ENCODE measurements around the gene TNF.

TNF gene

DNA sequence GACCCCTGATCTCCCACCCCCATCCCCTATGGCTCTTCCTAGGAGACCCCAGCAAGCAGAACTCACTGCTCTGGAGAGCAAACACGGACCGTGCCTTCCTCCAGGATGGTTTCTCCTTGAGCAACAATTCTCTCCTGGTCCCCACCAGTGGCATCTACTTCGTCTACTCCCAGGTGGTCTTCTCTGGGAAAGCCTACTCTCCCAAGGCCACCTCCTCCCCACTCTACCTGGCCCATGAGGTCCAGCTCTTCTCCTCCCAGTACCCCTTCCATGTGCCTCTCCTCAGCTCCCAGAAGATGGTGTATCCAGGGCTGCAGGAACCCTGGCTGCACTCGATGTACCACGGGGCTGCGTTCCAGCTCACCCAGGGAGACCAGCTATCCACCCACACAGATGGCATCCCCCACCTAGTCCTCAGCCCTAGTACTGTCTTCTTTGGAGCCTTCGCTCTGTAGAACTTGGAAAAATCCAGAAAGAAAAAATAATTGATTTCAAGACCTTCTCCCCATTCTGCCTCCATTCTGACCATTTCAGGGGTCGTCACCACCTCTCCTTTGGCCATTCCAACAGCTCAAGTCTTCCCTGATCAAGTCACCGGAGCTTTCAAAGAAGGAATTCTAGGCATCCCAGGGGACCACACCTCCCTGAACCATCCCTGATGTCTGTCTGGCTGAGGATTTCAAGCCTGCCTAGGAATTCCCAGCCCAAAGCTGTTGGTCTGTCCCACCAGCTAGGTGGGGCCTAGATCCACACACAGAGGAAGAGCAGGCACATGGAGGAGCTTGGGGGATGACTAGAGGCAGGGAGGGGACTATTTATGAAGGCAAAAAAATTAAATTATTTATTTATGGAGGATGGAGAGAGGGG lies 1.9 kb upstream of the TNF start:
- no peak for DNase-seq

- no peak for DNase-seq
These were observed 981 bp upstream of the TNF start for GRCh38 chr6:31574106-31575061.

- DNase-seq: no peak
These were observed 754 bp downstream of the TNF start for GRCh38 chr6:31575952-31576685.

DNA sequence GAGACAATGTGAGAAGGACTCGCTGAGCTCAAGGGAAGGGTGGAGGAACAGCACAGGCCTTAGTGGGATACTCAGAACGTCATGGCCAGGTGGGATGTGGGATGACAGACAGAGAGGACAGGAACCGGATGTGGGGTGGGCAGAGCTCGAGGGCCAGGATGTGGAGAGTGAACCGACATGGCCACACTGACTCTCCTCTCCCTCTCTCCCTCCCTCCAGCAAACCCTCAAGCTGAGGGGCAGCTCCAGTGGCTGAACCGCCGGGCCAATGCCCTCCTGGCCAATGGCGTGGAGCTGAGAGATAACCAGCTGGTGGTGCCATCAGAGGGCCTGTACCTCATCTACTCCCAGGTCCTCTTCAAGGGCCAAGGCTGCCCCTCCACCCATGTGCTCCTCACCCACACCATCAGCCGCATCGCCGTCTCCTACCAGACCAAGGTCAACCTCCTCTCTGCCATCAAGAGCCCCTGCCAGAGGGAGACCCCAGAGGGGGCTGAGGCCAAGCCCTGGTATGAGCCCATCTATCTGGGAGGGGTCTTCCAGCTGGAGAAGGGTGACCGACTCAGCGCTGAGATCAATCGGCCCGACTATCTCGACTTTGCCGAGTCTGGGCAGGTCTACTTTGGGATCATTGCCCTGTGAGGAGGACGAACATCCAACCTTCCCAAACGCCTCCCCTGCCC lies 1.7 kb downstream of the TNF start:
- no peak for DNase-seq

DNA sequence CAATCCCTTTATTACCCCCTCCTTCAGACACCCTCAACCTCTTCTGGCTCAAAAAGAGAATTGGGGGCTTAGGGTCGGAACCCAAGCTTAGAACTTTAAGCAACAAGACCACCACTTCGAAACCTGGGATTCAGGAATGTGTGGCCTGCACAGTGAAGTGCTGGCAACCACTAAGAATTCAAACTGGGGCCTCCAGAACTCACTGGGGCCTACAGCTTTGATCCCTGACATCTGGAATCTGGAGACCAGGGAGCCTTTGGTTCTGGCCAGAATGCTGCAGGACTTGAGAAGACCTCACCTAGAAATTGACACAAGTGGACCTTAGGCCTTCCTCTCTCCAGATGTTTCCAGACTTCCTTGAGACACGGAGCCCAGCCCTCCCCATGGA lies 2.2 kb downstream of the TNF start:
- DNase-seq: no peak

- no peak for DNase-seq
These were observed 3.1 kb downstream of the TNF start for GRCh38 chr6:31578184-31579118.

- DNase-seq: no peak
These were observed 3.7 kb downstream of the TNF start for GRCh38 chr6:31579119-31579505.

DNA sequence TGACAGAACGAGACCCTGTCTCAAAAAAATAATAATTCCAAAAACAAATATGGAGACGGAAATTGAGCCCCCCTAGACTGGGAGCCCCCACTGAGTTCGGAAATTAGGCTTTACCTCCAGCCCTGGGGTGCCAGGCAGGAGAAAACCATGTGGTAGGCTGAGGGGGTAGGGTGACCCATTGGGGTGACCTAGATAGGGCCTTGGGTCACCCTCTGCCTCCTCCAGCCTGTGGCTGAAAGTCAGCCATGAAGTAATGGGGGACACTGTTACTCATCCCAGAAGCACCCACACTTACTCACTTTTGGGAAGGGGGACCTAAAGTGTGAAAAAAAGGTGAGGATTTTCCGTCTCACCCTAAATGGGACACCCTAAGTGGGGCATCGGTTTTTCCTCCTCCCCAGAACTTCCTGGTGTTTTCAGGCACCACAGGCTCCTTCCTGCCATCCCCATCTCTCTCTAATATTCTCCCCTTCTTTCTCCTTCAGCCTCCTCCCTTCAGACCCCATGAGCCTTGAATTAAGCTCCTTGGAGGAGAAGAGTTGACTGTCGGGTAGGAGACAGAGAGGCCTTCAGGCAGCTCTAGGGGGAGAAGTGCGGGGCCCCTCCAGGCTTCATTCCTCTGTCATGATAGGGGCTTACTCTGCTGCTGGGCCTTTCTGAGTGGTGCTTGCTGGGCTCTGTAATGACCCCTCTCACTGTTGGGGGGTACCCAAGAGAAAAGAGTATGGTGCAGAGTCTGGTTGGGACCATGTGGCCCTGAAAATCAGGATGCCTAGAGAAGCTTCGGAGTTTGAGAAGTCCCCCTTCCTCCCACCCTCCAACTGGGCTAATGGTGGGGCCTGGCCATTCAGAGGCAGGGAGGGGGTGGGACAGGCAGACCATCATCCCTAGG lies 4.4 kb downstream of the TNF start:
- DNase-seq: no peak

DNA sequence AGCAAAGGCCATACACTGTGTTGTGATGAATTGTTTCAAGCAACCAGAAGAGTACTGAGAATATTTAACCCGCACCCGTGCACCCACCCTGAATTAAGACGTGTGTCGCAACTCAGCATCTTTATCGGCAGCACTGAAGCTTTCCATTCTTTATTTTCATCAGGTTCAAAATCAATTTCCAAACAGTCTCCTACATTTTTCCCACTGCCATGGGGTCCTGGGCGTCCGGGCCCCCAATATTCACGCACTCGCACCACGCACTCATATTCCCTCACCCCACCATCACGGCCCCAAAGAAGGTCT lies 5.0 kb downstream of the TNF start:
- no peak for DNase-seq

DNA sequence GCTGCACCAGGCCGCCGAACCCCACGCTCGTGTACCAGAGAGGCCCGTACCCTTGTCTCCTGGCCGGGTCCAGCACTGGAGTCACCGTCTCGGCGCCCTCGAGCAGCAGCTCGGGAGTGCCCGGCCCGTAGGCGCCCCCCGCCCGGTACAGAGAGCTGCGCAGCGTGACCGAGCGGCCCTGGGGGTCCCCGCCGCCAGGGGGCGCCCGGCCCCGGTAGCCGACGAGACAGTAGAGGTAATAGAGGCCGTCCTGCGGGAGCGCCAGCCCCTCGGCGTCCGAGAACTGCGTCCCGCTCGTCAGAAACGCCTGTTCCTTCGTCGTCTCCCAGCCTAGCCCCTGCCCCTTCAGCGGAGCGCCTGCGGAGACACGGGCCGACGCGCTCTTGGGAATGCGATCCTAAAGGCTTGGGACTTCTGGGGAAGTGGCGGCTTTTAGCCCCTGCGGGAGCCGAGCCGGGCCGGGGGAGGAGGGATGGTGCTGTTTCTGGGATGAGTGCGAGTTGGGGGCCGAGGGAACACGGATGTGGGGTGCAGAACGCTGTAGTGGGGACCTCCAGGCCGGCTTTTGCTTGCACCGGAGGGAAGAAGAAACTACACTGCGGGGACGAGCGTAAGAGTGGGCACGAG lies 5.6 kb downstream of the TNF start:
- peak; percentile 84 for DNase-seq

DNA sequence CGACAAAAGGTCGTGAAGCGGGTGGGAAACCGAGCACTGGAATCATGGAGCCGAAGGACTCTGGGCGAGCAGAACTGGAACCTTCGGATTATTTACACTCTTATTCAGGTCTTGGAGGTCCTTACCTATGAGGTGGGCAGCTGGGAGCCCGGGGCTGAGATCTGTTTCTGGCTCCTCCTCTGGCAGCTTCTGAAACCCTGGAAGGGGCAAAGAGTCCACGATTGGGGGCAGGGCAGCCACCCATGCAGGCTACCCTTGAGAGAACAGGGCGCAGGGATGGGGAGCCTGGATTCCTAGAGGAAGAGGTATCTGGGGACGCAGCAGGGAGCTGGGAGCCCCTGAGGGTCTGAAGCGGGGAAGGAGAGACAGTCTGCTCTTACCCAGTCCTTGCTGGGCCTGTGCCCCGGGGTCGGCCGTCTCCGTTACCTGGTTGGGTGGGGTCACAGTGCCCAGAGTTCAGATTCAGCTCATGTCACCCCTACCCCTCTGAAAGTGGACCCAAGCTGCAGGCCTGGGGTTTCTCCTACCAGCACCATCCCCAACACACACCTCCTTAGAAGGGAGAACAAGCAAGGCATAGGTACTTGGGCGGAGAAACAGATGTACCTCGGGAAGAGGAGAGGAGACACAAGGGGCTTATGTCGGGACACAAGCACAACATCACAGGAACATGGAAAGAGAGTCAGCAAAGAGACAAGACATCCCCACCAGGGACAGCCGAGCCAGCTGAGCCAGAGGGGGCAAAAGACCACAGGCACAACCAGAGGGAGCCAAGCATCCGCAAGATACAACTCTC lies 6.3 kb downstream of the TNF start:
- no peak for DNase-seq

- no peak for DNase-seq
These were observed 6.9 kb downstream of the TNF start, which contains the start of gene LTB for GRCh38 chr6:31582230-31582643. Gene LTB (minus strand): TSS chr6:31582424. CDS start chr6:31582417, 7 bp downstream.

- DNase-seq: no peak
These were observed 10.1 kb downstream of the TNF start for GRCh38 chr6:31585491-31585890.

GRCh38 chr6:31586008-31586407 lies 10.6 kb downstream of the TNF start, which contains the start of gene LST1:
Gene LST1 (plus strand): TSS chr6:31586277. CDS start chr6:31587300, 1,023 bp downstream.
- DNase-seq: no peak

DNA sequence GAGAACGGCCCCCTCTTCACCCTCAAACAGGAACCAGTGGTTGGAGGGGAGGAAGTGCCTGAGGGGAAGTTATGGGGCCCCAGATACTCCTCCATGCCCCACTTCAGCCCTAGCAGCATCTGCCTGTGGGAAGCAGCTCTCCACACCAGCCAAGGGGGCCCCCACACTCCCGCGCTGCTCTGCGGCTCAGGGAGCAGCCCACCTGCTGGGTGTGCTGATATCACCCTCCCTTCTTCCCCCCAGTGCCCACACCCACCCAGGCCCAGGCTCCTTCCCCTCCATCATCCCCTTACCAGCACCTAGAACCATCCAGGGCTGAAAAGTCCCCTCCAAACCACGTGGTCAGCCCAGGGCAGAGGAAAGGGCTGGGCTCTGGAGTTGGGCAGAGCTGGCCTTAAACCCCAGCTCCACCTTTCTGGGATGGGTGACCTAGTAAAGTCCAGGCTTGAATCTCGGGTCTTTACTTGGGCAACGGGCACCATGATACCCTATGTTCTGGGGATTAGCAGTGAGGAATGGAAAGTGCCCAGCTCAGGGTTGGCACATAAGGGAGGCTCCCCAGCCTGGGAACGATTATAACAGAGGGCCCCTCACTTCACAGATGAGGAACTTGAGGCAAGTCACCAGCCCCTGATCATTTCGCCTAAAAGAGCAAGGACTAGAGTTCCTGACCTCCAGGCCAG lies 11.4 kb downstream of the TNF start:
- DNase-seq: no peak

DNA sequence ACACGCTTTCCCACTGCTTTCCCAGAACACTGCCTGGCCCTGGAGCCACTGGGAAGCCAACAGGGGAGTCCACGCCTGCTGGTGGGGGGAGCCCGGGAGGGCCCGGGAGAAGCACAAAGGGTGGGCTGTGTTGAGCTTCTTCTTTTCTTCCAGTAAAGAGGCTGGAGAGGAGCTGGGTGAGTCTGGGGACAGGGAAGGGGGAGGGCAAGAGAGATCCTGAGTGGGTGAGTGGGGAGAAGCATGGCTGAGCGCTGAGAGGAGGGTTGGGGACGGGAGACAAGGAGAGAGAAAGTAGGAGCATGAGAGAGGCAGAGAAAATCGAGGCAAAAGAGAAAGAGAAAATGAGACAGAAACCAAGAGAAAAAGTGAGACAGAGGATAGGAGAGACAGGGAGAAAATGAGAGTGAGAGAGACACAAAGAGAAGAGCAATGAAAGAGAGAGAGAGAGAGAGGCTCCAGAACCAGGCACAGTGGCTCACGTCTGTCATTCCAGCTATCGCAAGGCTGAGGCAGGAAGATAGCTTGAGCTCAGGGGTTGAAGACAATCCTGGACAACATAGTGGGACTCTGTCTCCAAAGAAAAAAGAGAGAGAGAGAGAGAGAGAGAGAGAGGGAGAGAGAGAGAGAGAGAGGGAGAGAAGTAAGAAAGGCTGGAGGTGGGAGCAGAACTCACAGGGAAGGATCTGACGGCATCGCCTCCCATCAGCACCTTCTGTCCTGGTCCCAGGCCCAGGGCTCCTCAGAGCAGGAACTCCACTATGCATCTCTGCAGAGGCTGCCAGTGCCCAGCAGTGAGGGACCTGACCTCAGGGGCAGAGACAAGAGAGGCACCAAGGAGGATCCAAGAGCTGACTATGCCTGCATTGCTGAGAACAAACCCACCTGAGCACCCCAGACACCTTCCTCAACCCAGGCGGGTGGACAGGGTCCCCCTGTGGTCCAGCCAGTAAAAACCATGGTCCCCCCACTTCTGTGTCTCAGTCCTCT lies 12.7 kb downstream of the TNF start:
- no peak for DNase-seq

All from activated T-cell treated with anti-CD3 and anti-CD28 coated beads for 4 hours (primary cell).